ENCODE results near the gene C22orf31. TPM values are rescaled to one million over a fixed set of nuclear protein-coding genes. Genes with fewer than 3 reads are reported as not detected.

Gene C22orf31
- total and polyA plus RNA-seq, 4 experiments from 2014 or later = not detected

DNA sequence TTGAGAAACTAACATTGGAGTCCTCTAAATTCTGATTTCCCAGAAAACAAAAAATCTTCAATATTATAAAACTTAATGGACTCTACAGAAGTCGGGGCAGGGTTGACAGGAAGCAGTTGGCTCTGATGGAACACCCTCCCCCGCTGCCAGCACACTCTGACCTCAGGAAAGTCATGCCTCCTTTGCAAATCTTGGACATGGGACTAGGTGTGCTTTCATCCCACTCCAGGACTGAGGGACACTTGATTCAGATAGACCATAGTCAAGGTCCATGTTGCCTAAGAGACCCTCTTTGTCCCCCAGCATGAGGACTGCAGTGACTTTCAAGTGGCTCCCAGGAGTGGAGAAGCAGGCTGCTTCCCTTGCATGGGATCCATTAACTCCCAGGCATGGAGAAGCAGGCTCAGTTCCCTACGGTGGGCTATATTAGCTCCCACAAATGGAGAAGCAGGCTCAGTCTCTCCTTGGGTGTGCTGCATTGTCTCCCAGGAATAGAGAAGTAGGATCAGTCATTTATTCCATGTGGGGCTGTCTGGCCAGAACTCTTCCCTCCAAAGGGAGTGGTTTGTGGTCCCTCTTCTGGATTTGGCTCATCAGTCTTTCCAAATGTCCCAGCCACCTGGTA is 38.3 kb downstream of the C22orf31 start:
- no peak overlapping the region for H3K27ac ChIP-seq (ENCODE audit: low read depth, low read length)
- H3K9me3 ChIP-seq (ENCODE audit: control insufficient read depth in 1 of 2, low read length in 2 of 2) = no peaks in the 10 kb centered on the region
- H3K36me3 ChIP-seq (ENCODE audit: insufficient read depth, low read length) = no peaks in the 10 kb centered on the region
- peaks cover 0 to 5% (median 3%) of the 10 kb centered on the region in 8 donors for H3K9me3 Mint-ChIP-seq
- peak overlapping the region in 1 of 7 donors; percentile 36 for H3K27ac Mint-ChIP-seq
- ChIA-PET POLR2A (ENCODE audit: partially characterized antibody) (no interaction called here), CTCF (ENCODE audit: partially characterized antibody) (no interaction called here)
- no peak overlapping the region for H3K4me3 ChIP-seq (ENCODE audit: low read length in 2 of 2)
- no peaks in the 10 kb centered on the region for H3K27me3 ChIP-seq (ENCODE audit: insufficient read depth, low read length)
- no peaks in the 10 kb centered on the region for H3K36me3 Mint-ChIP-seq
- DNase-seq = no peak
- peaks cover 5 to 13% of the 10 kb centered on the region in 2 donors for H3K27me3 Mint-ChIP-seq
- intact Hi-C loops (cut with micrococcal nuclease) = no loop called here
- no peak overlapping the region for H3K4me3 Mint-ChIP-seq
- no peaks in the 10 kb centered on the region for H3K4me1 ChIP-seq (ENCODE audit: insufficient read depth, low read length)
- H3K4me1 Mint-ChIP-seq = no peaks in the 10 kb centered on the region

DNA sequence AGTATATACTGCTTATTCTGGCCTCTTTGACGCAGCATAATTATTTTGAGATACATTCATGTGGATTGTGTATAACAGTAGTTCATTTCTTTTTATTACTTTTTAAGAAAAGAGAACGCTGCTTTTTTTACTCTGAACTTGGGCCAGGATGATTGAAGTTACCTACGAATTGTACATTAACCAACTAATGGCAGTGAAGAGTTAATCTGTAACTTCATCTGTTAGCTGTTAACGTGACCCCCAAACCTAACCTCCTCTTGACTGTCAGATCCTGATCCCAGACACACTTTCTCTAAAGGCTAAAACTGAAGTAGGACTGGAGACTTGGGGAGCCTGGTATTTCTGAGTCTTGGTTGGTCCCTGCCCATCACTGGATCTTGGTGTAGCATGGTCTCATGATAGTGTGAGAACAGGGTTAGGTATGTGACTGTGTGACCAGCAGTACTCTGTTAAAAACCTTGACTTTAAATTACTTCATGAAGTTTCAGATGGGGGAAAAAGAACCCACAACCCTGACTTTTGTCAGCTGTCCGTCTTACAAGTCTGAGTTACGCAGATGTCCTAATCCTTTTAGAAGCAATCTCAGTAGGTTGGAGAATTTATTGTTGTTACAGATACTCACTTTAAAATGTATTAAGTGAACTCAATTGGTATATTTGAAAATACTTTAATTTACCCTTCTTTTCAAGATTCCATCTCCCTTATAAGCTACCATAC is 39.4 kb downstream of the C22orf31 start:
- no peak for DNase-seq
- H3K27me3 ChIP-seq (ENCODE audit: insufficient read depth, low read length) = no peaks in the 10 kb centered on the region
- no peaks in the 10 kb centered on the region for H3K36me3 Mint-ChIP-seq

DNA sequence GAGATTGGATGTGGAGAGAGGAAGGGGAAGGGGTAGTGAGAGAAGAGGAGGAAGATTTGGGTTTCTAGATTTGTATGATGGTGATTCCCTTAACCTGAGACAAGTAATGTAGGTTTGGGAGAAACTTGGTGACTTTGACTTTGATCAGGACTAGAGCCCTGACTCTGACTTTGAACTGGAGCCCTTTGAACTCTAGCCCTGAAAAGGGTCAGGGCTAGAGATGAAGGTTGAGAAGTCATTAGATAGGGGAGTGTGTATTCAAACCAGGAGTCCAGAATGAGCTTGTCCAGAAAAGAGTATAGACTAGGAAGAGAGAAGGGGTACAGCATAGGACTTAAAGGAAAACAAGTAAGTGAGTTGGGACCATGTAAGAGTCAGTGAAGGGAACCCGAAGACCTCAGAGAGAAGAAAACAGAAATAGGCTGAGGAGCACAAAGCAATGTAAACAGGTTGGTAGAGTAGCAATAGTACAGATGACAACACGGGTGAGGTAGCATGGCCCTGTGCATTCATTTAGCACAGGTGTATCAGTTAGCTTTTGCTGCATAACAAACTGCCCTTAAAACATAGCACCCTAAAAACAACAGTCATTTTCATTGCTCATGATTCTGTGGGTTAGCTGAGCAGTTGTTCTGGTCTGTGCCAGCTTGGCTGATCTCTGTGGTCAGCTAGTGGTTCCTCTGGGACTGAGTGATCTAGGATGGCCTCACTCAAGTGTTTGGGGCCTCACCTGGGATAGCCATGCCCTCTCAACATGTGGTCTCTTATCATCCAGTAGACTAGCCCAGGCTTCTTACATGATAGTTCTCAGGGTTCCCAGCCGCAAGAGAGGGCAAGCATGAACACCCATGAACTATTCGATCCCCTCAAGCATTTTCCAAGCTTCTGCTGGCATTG is 43.1 kb downstream of the C22orf31 start:
- intact Hi-C loops (cut with micrococcal nuclease) = no loop called here
- ChIA-PET CTCF (ENCODE audit: partially characterized antibody) (interaction anchor here (1.7 kb wide), 1 partner anchor 23 kb away, joined by 5 read pairs; no protein-coding TSS in a partner anchor), POLR2A (ENCODE audit: partially characterized antibody) (no interaction called here)
- Mint-ChIP-seq H3K4me1 (peaks cover 4 to 9% (median 6%) of the 10 kb centered on the region in 4 donors), H3K9me3 (peaks cover 0 to 7% (median 3%) of the 10 kb centered on the region in 8 donors), H3K36me3 (no peaks in the 10 kb centered on the region), H3K27ac (peak overlapping the region in 1 of 7 donors; percentile 25), H3K4me3 (no peak overlapping the region), H3K27me3 (peaks cover 0 to 2% of the 10 kb centered on the region in 2 donors)
- Histone ChIP-seq H3K4me3 (ENCODE audit: low read length in 2 of 2) (no peak overlapping the region), H3K4me1 (ENCODE audit: insufficient read depth, low read length) (no peaks in the 10 kb centered on the region), H3K27ac (ENCODE audit: low read depth, low read length) (no peak overlapping the region), H3K27me3 (ENCODE audit: insufficient read depth, low read length) (no peaks in the 10 kb centered on the region), H3K9me3 (ENCODE audit: control insufficient read depth in 1 of 2, low read length in 2 of 2) (no peaks in the 10 kb centered on the region), H3K36me3 (ENCODE audit: insufficient read depth, low read length) (no peaks in the 10 kb centered on the region)
- no peak for DNase-seq

More for the DNA sequence above, 39.4 kb downstream of the C22orf31 start:
- H3K9me3 ChIP-seq (ENCODE audit: control insufficient read depth in 1 of 2, low read length in 2 of 2) = no peaks in the 10 kb centered on the region
- H3K36me3 ChIP-seq (ENCODE audit: insufficient read depth, low read length) = no peaks in the 10 kb centered on the region
- no peak overlapping the region for H3K27ac ChIP-seq (ENCODE audit: low read depth, low read length)
- no peak overlapping the region for H3K4me3 Mint-ChIP-seq
- ChIA-PET POLR2A (ENCODE audit: partially characterized antibody) (no interaction called here), CTCF (ENCODE audit: partially characterized antibody) (no interaction called here)
- intact Hi-C loops (cut with micrococcal nuclease) = no loop called here
- peaks cover 0 to 7% (median 3%) of the 10 kb centered on the region in 8 donors for H3K9me3 Mint-ChIP-seq
- H3K4me3 ChIP-seq (ENCODE audit: low read length in 2 of 2) = no peak overlapping the region
- no peaks in the 10 kb centered on the region for H3K4me1 Mint-ChIP-seq
- no peak overlapping the region for H3K27ac Mint-ChIP-seq
- peaks cover 2 to 8% of the 10 kb centered on the region in 2 donors for H3K27me3 Mint-ChIP-seq
- H3K4me1 ChIP-seq (ENCODE audit: insufficient read depth, low read length) = no peaks in the 10 kb centered on the region

DNA sequence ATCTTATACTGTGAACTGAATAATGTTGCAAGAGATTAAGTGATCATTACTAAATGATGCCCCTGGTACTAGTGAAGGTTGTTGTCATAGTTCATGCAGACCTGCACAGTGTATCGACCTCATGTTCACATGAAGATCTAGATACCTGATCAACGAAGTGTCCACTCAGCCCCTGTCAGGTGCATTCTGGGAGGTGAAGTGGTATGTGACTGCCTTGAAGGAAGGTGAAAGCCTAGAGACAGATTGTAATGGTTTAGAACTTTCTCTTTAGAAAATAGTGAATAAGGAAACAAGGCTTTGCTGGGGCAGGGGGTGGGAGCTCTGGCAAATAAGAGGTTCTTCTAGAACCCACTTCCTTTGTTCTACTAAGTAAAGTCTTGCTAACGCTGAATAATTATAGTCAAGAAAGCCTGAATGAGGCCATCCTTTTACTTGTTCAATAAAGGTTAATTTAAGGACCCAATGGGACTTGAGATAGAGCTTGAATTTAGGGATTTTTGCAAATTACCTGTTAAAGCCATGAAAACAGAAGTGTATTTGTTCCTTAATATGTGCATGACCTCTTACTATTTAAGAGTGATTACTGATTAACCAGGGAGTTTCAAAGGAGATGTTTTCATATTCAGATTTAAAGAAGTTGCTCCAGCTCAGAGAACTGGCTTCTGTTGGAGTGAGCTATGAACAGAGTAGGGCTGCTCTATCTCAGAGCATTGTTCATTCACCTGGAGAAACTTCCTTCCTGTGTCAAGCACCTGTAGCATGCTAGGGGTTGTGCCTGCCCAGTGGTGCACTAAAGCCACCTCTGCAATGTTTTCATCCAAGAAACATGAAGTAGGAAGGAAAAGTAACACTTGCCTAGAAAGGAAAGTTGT is 45.3 kb downstream of the C22orf31 start:
- H3K4me1 Mint-ChIP-seq = peaks cover 4 to 9% (median 6%) of the 10 kb centered on the region in 4 donors
- H3K36me3 Mint-ChIP-seq = no peaks in the 10 kb centered on the region
- peaks cover 0 to 2% of the 10 kb centered on the region in 2 donors for H3K27me3 Mint-ChIP-seq
- H3K9me3 ChIP-seq (ENCODE audit: control insufficient read depth in 1 of 2, low read length in 2 of 2) = no peaks in the 10 kb centered on the region
- H3K4me3 Mint-ChIP-seq = no peak overlapping the region
- no peaks in the 10 kb centered on the region for H3K27me3 ChIP-seq (ENCODE audit: insufficient read depth, low read length)
- no peak overlapping the region for H3K27ac ChIP-seq (ENCODE audit: low read depth, low read length)
- intact Hi-C loops (cut with micrococcal nuclease) = no loop called here
- peaks cover 0 to 7% (median 3%) of the 10 kb centered on the region in 8 donors for H3K9me3 Mint-ChIP-seq
- H3K36me3 ChIP-seq (ENCODE audit: insufficient read depth, low read length) = no peaks in the 10 kb centered on the region
- no peak for DNase-seq
- H3K27ac Mint-ChIP-seq = no peak overlapping the region
- ChIA-PET CTCF (ENCODE audit: partially characterized antibody) (interaction anchor here (1.2 kb wide), 1 partner anchor 416 kb away, joined by 3 read pairs; no protein-coding TSS in a partner anchor), POLR2A (ENCODE audit: partially characterized antibody) (no interaction called here)
- no peaks in the 10 kb centered on the region for H3K4me1 ChIP-seq (ENCODE audit: insufficient read depth, low read length)
- no peak overlapping the region for H3K4me3 ChIP-seq (ENCODE audit: low read length in 2 of 2)

DNA sequence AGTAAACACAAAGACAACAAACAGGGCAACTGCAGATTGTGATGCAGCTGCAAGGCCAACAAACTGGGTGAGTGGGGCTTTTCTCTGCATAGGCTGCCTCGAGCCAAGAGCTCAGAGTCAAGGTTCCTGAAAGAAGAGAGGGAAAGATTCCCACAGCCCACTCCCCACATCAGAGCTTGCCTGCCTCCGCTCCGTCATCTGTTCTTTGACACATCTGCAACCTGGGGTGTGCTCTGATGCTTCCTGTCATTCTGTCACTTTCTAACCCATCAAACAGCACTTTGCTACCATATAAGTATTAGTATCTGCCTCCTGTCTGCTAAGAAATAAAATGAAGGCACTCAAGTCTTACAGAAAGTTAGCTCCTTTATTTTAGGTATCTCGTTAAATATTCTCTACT is 46.9 kb downstream of the C22orf31 start:
- Mint-ChIP-seq H3K27ac (no peak overlapping the region), H3K36me3 (no peaks in the 10 kb centered on the region), H3K4me3 (no peak overlapping the region), H3K27me3 (peaks cover 0 to 2% of the 10 kb centered on the region in 2 donors), H3K4me1 (peaks cover 4 to 9% (median 6%) of the 10 kb centered on the region in 4 donors), H3K9me3 (peaks cover 0 to 7% (median 3%) of the 10 kb centered on the region in 8 donors)
- Histone ChIP-seq H3K36me3 (ENCODE audit: insufficient read depth, low read length) (no peaks in the 10 kb centered on the region), H3K9me3 (ENCODE audit: control insufficient read depth in 1 of 2, low read length in 2 of 2) (no peaks in the 10 kb centered on the region), H3K4me3 (ENCODE audit: low read length in 2 of 2) (no peak overlapping the region), H3K27ac (ENCODE audit: low read depth, low read length) (no peak overlapping the region), H3K27me3 (ENCODE audit: insufficient read depth, low read length) (no peaks in the 10 kb centered on the region), H3K4me1 (ENCODE audit: insufficient read depth, low read length) (no peaks in the 10 kb centered on the region)
- DNase-seq = no peak
- POLR2A ChIA-PET (ENCODE audit: partially characterized antibody) = no interaction called here
- intact Hi-C loops (cut with micrococcal nuclease) = no loop called here
- CTCF ChIA-PET (ENCODE audit: partially characterized antibody) = interaction anchor here (0.6 to 1.2 kb wide), 2 partner anchors 14 to 26 kb away, joined by 4 to 5 read pairs; no protein-coding TSS in a partner anchor

DNA sequence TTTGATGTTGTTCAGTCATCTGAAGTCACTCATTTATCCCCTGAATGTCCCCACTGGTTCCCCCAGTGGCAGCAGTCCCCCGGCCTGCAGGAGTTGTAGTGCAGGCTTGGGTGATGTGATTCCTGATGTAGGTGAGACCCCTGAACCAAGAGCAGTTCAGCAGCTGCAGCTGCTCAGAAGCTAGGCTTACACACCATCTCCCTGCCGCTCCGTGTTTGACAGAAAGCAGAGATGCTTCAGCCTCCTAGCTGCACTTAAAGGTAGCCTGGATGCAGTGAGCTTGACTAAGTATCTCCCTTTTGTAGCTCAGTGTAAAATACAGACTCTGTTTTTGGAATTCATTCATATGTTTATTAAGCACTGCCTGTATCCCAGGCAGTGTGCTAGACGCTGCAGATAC is 47.3 kb downstream of the C22orf31 start:
- DNase-seq = no peak
- Mint-ChIP-seq H3K36me3 (no peaks in the 10 kb centered on the region), H3K4me3 (no peak overlapping the region), H3K4me1 (peaks cover 4 to 9% (median 6%) of the 10 kb centered on the region in 4 donors), H3K27me3 (peaks cover 0 to 2% of the 10 kb centered on the region in 2 donors), H3K27ac (no peak overlapping the region), H3K9me3 (peaks cover 0 to 6% (median 3%) of the 10 kb centered on the region in 8 donors)
- Histone ChIP-seq H3K27ac (ENCODE audit: low read depth, low read length) (no peak overlapping the region), H3K9me3 (ENCODE audit: control insufficient read depth in 1 of 2, low read length in 2 of 2) (no peaks in the 10 kb centered on the region), H3K4me3 (ENCODE audit: low read length in 2 of 2) (no peak overlapping the region), H3K36me3 (ENCODE audit: insufficient read depth, low read length) (no peaks in the 10 kb centered on the region), H3K4me1 (ENCODE audit: insufficient read depth, low read length) (no peaks in the 10 kb centered on the region), H3K27me3 (ENCODE audit: insufficient read depth, low read length) (no peaks in the 10 kb centered on the region)
- intact Hi-C loops (cut with micrococcal nuclease) = no loop called here
- ChIA-PET POLR2A (ENCODE audit: partially characterized antibody) (no interaction called here), CTCF (ENCODE audit: partially characterized antibody) (interaction anchor here (0.6 to 1.2 kb wide), 3 partner anchors 13 to 27 kb away, joined by 3 to 5 read pairs (median 4); no protein-coding TSS in a partner anchor)

Measured in CD4-positive, alpha-beta memory T cell (primary cell).